Activated CD8-positive, alpha-beta memory T cell treated with anti-CD3 and anti-CD28 coated beads, Interleukin-2, amount 50 U/mL, for 48 hours (primary cell): ENCODE measurements around the gene ARL15.

Experiments
- DNase-seq: peaks from one replicate; pipeline ENCODE4 v3.0.0-alpha.2; 2020

Gene ARL15

GRCh38 chr5:54313311-54314270 lies 3.2 kb upstream of the ARL15 start:
- no peak for DNase-seq

DNA sequence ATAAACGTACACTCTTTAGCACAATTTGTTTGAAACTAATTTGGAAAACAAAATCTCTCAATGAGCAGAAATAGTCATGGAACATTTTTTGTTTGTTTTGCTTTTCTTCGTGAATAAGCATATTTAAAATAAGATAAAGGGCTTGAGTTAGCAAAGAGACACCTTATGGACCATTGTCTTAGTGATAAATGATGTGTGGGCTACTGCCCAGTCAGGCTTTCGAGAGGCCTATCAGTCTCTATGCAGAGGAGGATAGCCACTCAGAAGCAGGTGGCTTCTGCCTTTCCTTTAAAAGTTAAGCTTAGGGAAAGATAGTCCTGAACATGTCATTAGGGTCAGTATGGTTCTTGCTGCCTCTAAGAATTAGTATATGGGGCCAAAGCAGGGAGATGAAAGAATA lies 2.1 kb upstream of the ARL15 start:
- DNase-seq: no peak

GRCh38 chr5:54311176-54311677 lies 854 bp upstream of the ARL15 start:
- DNase-seq: no peak

DNA sequence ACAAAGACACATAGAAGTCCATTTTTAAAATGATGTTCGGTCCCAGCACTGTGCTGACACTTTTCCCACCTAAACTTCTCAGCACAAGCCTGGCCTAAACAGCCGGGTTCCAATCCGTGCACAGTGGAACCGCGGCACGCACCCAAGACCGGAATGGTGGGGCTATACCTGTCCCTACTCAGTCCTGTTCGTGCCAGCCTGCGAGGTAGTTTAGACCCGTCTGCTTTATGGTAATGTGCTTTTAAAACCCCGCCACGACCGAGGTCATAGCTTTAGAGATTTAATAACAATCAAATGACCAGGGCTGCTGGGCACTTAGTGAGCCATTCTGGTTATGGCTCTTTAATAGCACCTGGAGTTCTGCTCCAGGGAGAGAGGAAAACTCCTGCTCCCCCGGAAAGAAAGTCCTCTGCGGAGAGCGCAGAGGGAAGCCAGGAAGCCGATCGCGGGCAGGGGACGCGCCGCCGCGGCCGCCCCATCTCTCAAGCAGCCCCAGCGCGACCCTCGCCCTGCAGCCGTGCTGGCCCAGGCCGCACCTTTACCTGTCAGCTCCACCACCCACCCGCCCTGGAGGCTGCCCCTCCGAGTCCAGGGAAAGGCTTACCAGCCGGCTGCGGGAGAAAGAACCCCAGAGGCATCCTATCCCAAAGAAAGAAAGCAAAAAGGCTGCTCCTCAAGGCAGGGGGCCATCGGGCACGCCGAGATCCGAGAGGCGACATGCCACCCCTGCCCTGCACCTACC lies 511 bp downstream of the ARL15 start:
- peak; percentile 74 for DNase-seq

- DNase-seq: no peak
These were observed 1.1 kb downstream of the ARL15 start for GRCh38 chr5:54309276-54309675.

DNA sequence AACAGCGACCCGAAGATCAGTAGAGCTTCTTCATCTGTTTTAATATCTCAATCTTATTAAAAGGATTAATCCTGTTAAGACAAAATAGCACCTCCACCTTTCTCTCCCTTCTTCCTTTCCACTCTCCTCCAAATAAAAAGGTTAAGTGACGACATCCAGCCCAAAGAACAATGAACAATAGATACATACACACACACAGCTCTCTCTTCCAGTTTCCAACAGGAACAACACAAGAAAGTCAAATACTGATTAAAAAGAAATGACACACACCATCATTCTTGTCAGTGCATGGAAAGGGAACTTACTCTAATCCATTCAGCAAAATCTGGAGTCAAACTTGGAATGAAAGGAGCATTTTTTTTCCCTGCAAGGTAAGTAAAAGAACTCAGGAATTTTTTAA lies 2.8 kb downstream of the ARL15 start:
- DNase-seq: no peak

DNA sequence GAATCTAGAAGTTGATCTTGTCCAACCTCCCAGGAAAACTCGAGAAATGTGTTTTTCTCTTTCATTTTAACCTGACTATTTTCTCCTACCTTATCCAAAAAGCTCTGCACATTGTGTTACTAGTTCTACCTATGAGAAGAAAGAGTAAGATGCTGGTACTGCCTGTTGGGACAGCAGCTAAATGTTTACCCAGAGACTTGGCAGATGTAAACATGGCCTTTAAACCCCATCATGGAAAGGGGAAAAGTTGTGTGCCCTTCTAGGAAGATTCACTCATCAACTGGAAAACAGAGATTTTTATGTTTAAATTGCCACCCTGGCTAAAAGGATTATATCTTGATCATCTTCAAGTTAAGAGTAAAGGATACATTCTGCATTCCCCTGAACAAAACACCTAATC lies 3.5 kb downstream of the ARL15 start:
- DNase-seq: no peak

DNA sequence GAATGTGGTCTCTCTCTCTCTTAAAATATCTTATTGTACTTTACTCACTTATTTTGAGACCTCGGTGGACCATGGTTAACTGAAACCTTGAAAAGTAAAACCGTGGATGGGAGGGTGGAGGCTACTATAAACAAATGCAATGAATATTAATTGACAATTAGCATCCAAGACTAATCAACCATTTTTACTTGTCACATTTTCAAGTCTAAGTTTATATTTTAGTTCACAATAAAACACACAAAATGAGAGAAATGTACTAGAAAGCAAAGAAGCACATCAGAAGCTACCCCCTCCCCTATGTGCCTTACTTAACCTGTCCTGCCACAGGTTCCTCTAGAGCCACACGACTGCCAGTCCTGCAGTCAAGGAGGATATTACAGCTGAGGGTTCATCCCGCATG lies 4.6 kb downstream of the ARL15 start:
- DNase-seq: no peak

DNA sequence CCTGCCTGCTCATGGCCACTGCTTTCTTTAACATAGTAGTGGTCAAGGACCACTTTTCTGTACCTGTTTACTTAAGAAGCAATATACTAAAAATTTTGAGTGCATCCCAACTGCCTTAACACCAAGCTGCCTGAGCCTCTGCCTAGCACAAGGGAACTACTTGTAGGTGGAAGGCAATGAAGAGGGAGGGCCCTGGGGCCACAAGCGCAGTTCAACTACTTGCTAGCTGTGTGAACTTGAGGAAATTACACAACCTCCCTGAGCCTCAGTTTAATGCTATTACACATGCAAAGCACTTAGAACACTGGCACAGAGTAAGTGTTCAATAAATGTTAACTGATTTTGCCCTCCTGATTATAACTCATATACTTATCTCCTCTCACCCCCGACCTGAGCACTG lies 6.3 kb downstream of the ARL15 start:
- no peak for DNase-seq

DNA sequence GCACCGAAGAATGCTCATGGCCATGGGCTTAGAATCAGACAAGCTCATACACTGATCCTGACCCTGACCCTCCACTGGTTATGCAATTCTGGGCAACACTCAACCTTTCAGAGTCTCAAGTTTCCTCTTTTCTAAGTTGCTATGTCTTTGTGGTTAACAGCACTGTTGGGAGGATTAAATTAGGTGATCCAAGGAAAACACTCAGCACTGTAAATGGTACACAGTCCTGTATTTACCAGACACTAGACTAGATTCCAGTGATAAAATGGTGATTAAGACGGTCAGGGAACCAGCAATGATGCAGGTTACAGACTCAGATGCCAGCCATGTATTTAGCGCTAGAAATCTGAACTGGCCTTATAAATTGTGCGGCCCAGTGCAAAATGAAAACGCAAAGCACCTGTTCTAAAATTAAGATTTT lies 8.1 kb downstream of the ARL15 start:
- DNase-seq: no peak

DNA sequence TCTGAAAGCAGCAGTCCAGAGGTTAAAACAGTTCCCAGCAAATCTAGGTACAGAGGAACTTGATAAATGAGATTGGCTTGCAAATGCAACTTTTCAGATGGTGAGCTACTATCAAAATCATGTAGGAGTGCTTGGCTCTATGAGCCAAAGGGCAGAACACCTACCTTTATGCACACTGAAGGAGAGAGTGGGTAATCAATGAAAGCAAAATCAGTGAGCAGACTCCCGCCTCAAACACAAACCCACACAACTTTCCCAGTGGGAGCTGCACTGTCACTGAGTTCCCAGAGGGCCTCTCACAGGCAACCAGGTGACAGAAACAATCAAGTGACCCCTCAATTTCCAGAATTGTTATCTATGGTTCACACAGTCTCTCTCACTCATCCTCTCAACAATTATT lies 8.5 kb downstream of the ARL15 start:
- no peak for DNase-seq

GRCh38 chr5:54301220-54301619 lies 9.2 kb downstream of the ARL15 start:
- DNase-seq: no peak

DNA sequence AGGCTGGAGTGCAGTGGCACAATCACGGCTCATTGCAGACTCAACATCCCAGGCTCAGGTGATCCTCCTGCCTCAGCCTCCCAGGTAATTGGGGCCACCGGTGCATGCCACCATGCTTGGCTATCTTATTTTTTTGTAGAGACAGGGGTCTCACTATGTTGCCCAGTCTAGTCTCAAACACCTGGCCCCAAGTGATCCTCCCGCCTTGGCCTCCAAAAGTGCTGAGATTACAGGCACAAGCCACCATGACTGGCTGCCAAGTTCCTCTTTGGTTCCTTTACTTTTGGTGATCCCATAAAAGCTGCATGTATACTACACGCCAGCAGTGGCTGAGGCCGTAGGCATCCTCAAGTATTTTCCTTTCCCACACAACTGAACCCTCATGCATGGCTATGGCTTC lies 11.4 kb downstream of the ARL15 start:
- no peak for DNase-seq

DNA sequence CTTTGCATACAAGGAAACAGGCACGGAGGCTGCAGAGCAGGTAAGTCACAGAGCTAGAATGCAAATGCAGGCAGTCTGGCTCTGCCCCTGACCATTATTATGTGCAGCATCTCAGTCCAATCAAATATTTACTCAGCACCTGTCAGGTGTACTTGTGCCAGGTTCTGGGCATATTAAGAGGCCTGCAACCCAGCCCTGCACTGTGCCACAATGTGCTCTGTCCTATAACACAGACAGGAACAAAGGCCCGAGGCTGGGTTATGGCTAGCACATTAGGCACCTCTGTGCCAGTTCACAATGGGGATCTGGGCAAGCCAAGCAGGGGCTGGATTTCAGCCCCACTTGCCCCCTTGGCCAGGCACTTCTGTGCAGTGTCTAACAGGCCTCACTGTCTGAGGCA lies 14.0 kb downstream of the ARL15 start:
- no peak for DNase-seq

DNA sequence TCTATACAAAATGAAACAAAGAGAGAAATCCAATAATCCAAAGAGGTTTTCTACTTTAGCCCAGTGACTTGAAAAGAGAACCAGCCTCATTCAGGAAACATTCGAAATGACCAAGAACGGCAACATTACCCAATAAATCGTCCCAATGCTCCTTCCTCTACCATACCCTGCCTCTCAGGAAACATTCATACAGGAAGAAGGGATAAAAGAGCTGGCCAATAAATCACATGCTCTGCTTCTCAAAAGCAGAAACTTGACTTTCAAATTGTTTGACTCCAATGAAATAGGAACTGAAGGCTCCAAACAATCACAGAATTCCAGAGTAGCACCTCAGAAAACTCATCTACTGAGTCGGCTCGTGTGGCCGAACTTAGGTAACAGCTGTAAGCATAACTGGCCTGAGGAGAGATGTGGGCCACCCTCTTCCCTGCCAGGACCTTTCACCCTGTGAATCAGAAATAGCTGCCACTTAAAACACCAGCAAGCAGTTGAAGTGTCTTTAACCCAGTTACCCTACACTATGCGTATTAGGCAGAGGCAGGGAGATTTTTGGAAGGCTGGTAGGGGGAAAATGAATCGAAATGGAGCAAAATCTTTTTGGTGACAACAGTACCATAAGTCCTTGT lies 14.6 kb downstream of the ARL15 start:
- no peak for DNase-seq

DNA sequence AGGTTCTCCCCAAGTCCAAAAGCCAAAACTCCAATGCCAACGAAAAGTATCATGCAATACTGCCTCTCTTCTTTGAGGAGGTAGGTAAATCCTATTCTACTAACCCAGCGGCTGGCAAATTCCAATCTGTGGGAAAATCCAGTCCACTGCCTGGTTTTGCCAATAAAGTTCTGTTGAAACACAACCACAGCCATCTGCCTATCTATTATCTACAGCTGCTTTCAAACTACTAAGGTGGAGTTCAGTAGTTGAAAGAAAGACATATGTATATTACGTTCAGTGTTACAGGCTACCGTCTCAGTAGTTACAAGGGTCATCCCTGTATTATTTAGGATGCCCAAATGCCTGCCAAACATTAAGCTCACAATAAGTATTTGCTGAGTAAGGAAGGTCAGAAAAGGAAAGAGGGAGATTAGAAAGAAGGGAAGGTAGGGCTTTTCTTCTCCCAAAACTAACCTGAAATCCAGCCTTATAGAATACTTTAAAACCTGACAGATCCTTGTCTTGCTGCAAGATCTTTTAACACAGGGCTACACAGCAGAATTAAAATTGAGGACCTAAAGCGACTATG lies 16.2 kb downstream of the ARL15 start:
- no peak for DNase-seq

GRCh38 chr5:54292866-54293265 lies 17.5 kb downstream of the ARL15 start:
- no peak for DNase-seq

GRCh38 chr5:54291498-54291897 lies 18.9 kb downstream of the ARL15 start:
- no peak for DNase-seq

GRCh38 chr5:54289769-54290168 lies 20.6 kb downstream of the ARL15 start:
- DNase-seq: no peak

- no peak for DNase-seq
These were observed 21.7 kb downstream of the ARL15 start for GRCh38 chr5:54288568-54289217.

DNA sequence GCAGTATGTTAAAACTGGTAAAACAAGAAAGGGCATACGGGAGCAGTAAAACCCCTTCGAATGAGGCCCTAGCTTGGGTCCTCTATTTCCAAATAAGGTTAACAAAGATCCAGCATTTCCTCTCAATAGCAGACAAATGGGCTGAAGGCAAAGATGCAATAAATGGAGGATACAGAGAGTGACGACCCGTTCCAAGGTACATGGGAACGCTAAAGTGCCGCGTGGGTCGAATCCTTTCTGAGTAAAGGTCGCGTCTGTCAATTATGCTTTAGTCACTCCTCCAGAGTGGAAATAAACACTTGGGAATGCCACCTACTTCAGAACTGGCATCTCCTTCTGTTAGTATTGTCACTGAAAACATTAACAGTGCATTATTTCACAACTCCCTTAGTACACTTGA lies 24.7 kb downstream of the ARL15 start:
- DNase-seq: no peak

DNA sequence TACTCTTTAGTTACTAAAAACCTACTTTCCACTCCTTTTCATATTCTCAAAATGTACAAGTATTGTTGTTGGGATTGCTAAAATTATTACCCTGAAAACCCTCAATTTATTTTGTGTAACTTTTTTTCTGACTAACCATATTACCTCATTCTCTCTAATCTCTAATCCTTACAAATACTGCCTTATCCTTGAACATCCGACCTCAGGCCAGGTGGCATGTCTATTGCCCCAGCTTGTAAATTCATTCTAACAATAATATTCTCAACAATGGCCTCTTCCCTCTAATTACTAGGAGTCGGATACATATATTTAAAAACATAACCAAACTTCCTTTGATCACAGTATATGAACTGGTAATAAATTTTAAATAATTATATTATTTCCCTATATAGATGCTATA lies 25.8 kb downstream of the ARL15 start:
- no peak for DNase-seq

- no peak for DNase-seq
These were observed 27.5 kb downstream of the ARL15 start for GRCh38 chr5:54282876-54283275.
